Testis (tissue), 2 donors: Measurements from ENCODE around the gene RHBDL3.

ENCODE experiments used
- CTCF ChIP-seq, 3 experiments: fragments of 450-650 bp in 2 of 3; fragments of 200-600 bp in 1 of 3; sonication (generic) in 1 of 3; IDR thresholded peaks; one replicate each; pipeline ENCODE4 v1.5.1; 2016 to 2019; ENCODE audit warnings: antibody characterized with exemption in 3 of 3, mild to moderate bottlenecking in 2 of 3, moderate library complexity in 1 of 3
- POLR2A ChIP-seq: fragments of 450-650 bp; IDR thresholded peaks from one replicate; pipeline ENCODE4 v1.6.1; 2017; ENCODE audit warnings: antibody characterized with exemption, mild to moderate bottlenecking, moderate library complexity

DNA sequence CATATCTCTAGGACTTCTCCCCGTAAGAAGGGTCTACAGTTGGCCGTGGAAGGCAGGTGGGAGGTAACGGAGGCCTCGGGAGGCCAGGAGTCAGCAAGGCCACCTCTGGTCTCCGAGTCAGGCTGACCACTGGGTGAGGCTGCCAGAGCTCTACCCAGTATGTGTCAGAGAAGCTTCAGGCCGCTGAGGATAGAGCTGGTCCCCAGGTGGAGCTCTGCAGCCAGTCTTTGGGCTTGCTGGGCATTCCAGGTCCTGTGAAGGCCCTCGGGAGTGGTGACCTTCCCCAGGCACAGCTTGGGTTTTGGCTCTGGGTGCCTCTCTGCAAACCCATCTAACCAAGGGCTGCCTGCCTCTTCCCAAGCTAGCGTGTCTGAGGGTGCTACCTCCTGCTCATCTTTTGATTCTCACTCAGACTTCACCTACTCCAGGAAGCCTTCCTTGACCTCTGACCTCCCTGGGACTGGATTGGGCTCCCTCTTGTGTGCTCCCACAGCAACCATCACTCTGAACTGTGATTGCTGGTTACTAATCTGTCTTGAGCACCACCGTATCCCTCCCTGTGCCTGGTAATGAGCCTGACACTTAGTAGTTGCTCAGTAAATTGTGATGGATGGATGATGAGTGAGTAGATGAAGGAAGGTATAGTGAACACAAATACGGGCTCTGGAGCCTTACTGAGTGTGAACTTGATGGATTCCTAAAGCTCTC lies 22.3 kb downstream of the RHBDL3 start:
- TF ChIP-seq CTCF (IDR thresholded peaks at IDR 0.05) (no peak), POLR2A (no peak)
